AML-193 (cell line): ENCODE results near the gene ARL6IP4.
"Not testable (repeated sequence)": the region's sequence is repeated elsewhere in the genome, so short reads cannot be mapped to it uniquely, and the experiment has no call there.

Source experiments
- DNase-seq, 2 experiments: peaks; one replicate each; lab custom pipeline; 2025; lab: John Stamatoyannopoulos, UW

Gene ARL6IP4

GRCh38 chr12:123010681-123011080 is 30.2 kb downstream of the ARL6IP4 start:
- DNase-seq, result no peak

- DNase-seq, result no peak
Measured at GRCh38 chr12:123011701-123012100, 31.2 kb downstream of the ARL6IP4 start.

GRCh38 chr12:123013185-123014095 is 33.0 kb downstream of the ARL6IP4 start:
- DNase-seq, result no peak

- not testable (repeated sequence) for DNase-seq
Measured at GRCh38 chr12:123014473-123014872, 34.0 kb downstream of the ARL6IP4 start.

- DNase-seq, result no peak
Measured at GRCh38 chr12:123017753-123018152, 37.3 kb downstream of the ARL6IP4 start.

- DNase-seq, result no peak
Measured at GRCh38 chr12:123019841-123020138, 39.3 kb downstream of the ARL6IP4 start.

GRCh38 chr12:123021688-123022604 is 41.5 kb downstream of the ARL6IP4 start:
- no peak for DNase-seq

- no peak for DNase-seq
Measured at GRCh38 chr12:123022846-123023245, 42.4 kb downstream of the ARL6IP4 start.

GRCh38 chr12:123024819-123025391 is 44.4 kb downstream of the ARL6IP4 start:
- DNase-seq, result no peak

- no peak for DNase-seq
Measured at GRCh38 chr12:123026094-123026853, 45.8 kb downstream of the ARL6IP4 start.

- no peak for DNase-seq
Measured at GRCh38 chr12:123027726-123028445, 47.4 kb downstream of the ARL6IP4 start.

GRCh38 chr12:123028475-123028874 is 48.0 kb downstream of the ARL6IP4 start:
- no peak for DNase-seq

GRCh38 chr12:123029550-123029949 is 49.1 kb downstream of the ARL6IP4 start:
- no peak for DNase-seq

- no peak for DNase-seq
Measured at GRCh38 chr12:123030686-123031085, 50.2 kb downstream of the ARL6IP4 start.

- DNase-seq, result no peak
Measured at GRCh38 chr12:123031171-123031845, 50.8 kb downstream of the ARL6IP4 start.
